Measurements from ENCODE around the gene TMEM38A.

TMEM38A gene, protein sequence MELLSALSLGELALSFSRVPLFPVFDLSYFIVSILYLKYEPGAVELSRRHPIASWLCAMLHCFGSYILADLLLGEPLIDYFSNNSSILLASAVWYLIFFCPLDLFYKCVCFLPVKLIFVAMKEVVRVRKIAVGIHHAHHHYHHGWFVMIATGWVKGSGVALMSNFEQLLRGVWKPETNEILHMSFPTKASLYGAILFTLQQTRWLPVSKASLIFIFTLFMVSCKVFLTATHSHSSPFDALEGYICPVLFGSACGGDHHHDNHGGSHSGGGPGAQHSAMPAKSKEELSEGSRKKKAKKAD

DNA sequence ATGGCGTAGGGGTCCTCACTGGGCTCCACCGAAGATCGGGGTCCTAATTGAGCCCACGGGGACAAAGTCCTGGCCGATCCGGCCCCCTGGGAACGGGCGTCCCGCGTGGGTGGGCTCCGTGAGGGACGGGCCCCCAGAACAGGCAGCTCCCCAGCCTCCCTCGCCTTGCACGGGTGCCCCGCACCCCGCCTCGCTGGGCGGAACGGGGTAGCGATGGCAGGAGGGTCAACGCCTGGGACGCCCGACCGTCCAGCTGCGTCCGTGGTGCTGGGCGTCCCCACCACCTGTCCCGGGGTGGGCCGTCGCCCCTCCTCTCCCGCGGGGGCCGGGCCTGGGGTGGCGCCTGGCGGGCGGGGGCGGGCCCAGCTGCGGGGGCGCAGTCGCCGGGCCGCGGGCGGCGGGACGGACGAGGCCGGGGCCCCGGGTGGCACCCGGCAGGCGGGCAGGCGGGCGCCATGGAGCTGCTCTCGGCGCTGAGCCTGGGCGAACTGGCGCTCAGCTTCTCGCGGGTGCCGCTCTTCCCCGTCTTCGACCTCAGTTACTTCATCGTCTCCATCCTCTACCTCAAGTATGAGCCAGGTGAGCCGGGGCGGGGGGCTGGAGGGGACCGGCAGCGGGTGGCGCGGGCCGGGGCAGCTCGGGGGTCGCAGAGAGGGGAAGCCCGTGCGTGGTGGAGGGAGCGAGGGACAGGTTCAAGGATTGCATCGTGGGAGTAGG, at the start of gene TMEM38A:
Gene TMEM38A, plus strand, starts transcription at position 377 of the 717 bp plus-strand sequence. Its CDS starts 79 bp downstream, at position 456.
- no peak for DNase-seq

DNA sequence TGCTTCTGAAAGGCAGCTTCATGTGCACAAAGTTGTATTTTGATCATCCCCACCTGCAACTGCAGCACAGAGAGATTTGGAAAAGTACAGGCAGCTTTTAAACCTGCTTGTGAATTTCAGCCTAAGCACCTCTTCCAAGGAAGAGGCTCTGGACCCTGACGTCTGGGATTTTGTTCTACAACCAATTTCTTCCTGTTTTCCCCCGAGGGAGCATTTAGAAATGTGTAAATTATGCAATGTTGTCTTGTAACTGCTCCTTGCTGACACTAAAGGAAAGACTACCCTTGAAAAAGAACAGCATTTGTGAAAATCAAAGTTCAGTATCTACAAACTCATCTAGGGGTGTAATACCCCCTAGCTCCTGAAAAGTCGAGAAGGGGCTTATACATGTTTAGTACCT, 48.3 kb upstream of the TMEM38A start:
- DNase-seq = no peak

DNA sequence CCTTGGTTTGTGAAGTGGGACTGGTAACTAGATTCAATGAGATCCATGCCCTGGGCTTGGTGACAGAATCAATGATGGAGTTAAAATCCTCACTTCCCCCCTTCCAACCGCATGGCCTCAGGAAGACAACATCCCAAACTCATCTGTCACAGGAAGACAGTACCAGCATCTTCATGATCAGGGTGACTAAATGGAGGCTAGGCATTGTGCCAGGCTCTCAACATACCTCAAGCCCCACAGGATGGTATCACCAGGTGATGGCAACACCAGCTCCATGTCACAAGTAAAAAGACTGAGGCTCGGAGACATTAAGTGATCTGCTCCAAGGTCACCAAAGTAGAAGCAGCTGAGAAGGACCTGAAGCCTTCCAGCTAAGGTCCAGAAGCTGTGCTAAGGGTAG, 47.1 kb upstream of the TMEM38A start:
- no peak for DNase-seq

DNA sequence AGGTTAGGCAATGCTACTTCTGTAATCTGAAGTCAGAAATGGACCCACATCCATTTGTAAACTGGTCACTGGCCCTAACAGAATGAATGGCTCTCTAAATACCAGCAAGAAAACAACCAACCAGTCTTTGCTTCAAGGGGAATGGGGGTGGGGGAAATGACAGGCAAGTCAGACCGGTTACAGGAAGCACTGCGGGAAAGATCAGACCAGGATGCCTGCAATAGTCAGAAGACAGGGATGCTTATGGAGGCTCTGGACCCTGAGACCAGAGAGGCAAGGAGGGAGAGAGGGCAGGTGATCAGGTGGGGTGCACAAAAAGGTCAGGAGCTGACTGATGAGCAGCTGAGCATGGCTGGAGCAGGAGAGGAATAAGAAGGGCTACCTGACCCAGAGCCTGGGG, 46.0 kb upstream of the TMEM38A start:
- DNase-seq = no peak

DNA sequence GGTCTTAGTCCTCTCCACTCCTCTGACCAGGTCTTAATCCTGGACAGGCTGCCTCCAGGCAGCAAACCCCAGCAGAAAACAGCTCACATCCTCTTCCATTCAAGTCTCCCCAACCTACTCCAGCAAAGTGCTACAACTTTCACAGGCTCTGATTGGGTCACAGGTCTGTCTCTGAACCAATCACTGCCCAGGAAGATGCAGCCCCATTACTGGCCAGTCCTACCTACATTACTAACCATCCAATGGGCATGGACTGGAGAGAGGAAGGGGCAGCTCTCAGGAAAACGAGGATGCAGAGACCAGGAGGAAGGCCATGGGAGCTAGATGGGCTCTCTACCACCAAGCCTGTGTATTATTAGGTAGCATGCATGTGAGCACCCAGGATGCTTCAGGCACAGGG, 45.1 kb upstream of the TMEM38A start:
- no peak for DNase-seq

DNA sequence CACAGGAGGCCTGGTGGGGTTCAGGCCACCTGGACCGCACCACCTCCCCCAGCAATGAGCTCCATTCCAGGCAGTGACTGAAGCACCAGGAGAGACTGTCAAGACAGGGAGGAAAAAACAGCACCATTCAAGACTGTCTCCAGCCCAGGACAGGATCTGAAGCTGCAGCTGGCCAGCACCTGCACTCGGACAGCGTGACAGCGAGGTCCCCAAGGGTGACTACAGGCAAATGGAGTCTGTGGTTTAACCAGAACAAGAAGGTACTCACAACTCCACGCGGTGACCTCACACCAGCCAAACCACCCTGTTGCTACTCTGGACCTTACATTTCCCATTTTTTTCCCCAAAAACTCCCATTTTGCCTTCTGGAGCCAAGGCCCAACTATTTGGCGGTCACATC, 42.7 kb upstream of the TMEM38A start:
- no peak for DNase-seq

DNA sequence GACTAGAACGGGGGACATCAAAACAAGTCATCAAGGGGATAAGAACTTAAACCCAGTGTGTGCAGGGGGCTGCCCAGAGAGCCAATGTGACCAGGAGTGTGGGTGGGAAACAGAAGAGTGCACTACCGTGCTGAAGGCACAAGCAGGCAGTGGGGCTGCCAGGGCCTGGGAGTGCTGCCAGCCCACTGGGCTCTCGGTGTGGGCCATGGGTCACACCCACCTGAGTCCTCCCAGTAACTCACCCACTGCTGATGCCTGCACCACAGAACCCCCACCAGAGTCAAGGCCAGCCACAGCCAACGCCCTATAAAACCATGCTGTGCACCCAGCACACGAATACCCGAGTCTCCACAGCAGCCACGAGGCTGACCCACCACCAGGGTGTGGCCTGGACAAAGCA, 41.5 kb upstream of the TMEM38A start:
- DNase-seq = no peak

DNA sequence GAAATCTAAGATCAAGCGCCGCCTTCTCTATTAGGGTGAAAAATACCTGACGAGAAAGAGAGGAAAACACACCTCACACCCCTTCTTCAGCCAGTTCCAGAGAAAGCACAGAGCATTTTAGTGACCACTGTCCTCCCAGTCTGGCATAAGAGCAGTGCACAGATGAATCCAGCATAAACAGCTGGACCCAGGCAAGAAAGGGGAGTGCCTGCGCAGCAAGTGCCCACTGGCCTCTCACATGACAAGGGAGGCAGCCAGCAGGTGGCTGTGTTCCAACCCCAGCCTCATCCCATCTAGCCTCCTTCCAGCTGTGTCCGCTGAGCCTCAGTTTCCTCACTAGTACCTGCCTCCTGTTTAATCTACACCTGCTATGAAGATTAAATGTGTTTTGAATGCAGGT, 40.9 kb upstream of the TMEM38A start:
- no peak for DNase-seq

DNA sequence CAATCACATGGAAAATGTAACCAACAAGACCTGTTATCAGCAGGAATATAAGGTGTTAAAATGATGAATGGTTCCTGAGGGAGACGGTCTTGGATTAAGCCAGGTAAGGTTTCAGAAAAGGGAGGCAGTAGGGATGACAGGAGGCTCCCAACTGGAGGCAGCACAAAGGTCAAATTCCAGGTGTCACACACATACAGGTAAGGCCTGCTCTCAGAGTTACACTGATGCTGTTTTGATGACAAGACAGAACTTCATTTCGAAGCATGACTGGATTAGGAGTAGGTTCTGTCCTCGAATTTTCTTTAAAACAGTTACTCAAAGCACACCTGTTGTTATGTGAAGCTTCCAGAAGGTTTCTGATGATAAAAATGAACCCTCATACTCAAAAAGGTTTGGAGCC, 40.4 kb upstream of the TMEM38A start:
- no peak for DNase-seq

DNA sequence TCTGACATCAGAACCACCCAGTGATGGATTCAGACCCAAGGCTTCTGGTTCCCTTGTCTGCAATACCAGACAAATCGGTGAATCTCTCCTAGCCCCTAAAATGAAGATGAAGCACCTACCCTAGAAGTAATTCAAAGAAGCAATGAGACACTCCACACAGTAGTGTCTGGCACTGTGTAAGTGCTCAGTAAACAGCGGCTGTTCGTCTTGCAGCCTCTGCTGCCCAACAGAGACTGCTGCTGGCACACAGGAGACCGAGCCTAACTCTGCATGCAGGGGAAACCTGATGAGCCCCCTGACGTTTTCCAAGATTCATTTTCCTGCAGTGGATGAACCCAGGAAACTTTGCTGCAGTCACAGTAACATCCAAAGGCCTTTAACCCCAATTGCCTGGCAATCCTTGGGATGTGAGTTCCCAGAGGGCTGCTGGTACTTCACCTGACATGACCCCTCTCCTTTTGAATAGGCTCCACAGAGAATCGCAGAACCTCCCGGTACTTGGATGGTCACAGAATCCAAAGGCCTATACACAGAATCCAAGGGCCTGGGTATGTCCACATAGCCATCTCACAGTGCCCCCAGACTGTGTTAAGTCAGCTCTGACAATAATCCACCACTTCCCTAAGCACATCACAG, 39.7 kb upstream of the TMEM38A start:
- no peak for DNase-seq

DNA sequence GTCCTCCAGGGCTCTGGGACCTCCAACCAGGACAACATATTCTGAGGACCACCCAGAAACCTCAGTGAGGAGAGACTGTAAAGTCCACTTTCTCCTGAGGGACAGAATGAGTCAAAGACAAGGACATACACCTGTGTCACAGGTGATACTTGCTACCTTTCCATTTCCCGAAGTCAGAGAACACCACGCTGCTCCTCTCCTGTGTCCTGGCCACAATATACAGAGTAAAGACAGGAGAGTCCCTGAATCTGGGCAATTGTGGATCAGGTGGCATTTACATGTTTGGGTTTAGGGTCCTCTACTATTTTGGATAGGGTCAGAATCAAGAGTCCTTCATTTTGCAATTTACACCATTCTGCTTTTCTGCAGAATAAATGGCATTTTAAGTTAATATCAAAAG, 37.9 kb upstream of the TMEM38A start:
- DNase-seq = no peak

DNA sequence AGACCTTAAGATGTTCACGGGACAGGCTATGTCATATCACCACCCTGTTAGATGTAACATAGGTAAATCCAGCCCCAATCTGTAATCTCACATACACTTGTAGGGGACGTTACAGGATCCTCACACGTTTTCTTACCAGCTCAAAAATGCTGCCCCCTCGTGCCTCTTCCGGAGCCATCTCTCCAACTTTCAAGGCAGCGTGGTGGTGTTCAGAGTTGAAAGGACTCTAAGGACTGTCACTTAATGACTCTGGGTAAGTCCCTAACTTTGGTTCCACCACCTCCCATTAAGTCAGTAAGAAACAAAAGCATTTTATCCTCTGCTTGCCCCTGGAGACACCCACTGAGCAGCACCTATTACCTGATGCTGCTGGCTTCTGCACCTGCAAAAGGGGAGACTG, 37.4 kb upstream of the TMEM38A start:
- DNase-seq = no peak

DNA sequence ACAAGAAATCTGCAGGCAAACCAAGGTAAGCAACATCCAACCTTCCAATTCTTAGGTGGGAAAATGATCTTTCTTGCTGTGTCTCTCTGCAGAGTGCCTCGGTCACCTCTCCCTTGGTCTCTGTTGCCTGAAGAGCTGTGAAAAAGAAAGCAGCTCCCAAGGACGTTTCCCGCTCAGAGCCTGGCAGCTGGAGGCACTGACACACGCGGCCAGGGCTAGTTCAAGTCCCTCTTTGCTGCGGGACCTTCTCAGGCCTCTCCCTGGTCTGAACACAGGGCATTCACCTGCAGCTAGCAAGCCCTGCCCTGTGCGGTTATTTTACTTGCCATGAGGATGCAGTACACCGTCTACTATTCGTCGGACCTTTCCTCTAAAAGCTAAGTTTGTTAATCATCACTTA, 36.7 kb upstream of the TMEM38A start:
- DNase-seq = no peak

DNA sequence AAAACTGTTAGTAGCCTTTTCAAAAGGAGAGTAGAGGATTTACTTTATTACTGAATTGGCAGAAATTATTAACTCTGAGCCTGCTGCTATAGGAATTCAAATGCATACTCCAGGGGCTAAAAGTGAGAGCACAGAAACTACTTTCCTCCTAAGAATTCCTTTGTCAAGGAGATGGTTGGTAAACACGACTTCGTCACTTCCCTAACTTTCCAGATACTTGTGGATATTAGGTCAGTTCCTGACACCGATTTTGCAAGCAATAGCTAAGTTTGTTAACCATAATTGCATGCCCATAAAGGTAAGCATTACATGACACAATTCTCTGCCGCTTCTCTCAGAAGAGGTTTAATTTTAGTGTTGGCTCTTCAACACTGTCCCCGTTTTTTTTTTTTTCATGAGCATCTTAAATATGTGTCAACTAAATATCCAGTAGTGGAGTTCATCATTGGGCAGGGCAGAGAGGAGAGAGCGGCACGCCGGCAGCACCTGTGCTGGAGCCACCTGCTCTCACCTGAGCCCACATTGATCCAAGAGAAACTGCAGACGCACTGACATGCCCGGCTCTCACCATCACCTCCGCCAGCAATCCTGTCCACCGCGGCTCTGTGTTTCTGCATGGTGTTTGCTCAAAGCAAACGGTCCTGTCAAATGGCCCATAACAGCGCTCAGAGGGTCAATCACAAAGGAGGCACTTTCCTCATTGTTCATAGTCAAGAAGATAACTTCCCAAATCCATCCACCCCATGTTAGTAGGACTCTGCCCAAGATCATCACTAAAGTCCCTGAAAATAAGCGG, 35.6 kb upstream of the TMEM38A start:
- no peak for DNase-seq

DNA sequence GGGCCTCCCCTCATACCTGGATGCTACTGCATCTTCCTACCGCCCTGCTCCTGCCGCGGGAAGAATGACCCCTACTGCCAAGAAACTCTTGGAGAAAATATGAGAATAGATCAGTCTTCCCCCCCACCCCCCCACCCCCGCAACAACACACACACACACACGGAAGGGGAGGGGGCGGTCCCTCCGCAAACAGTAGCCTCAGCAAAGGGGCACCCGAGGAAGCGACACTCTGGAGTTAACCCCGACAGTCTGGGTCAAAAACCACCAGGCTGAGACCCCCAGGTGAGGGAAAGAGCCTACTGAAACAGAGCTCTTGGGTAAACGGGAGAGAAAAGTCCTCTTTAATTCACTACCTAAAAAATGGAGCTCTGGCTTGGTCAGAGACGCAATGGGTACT, 34.1 kb upstream of the TMEM38A start:
- DNase-seq = no peak

DNA sequence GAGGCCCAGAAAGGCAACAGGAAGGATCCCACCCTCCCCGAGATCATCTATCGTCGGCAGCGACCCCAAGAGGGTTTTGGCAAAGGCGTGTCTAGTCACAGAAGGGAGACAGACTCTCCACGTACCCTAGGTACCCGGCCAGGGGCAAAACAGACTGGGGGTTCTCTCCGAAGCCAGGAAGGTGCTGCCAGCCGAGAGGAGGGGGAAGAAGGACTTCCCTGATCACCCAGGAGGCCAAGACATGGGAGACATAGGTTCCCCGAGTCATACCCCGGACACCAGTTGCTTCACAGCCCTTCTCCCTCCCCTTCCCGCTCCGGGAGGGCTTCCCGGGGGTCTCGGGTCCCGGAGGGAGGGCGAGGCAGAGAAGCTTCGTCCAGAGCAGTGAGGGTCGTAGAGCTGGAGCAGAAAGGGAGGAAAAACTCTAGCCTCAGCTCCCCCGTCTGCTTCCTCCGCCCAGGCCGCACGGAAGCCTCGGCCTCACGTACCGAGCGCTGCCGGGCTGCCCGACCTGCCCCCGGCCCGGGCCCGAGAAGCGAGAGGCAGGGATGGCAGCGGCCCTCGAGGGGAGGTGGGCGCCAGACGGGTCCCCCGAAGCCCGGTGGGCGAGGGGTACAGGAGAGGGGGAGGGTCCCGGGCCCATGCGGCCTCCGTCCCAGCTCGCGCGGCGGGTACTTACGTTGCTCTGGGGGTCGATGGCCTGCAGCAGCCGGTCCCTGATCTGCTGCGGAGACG, 33.6 kb upstream of the TMEM38A start:
- peak; percentile 37 for DNase-seq

DNA sequence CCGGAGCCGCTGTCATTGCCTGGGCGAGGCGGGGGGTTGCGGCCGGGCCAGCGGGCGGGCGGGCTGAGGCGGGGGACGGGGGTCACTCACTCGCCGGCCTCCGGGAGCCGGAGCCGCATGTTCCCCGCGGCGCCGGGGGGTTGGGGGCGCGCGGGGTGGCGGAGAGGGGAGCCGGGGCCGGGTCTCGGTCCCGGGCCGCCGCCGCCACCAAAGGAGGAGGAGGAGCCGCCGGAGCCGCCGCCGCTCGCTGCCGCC, 33.1 kb upstream of the TMEM38A start:
- DNase-seq = no peak

DNA sequence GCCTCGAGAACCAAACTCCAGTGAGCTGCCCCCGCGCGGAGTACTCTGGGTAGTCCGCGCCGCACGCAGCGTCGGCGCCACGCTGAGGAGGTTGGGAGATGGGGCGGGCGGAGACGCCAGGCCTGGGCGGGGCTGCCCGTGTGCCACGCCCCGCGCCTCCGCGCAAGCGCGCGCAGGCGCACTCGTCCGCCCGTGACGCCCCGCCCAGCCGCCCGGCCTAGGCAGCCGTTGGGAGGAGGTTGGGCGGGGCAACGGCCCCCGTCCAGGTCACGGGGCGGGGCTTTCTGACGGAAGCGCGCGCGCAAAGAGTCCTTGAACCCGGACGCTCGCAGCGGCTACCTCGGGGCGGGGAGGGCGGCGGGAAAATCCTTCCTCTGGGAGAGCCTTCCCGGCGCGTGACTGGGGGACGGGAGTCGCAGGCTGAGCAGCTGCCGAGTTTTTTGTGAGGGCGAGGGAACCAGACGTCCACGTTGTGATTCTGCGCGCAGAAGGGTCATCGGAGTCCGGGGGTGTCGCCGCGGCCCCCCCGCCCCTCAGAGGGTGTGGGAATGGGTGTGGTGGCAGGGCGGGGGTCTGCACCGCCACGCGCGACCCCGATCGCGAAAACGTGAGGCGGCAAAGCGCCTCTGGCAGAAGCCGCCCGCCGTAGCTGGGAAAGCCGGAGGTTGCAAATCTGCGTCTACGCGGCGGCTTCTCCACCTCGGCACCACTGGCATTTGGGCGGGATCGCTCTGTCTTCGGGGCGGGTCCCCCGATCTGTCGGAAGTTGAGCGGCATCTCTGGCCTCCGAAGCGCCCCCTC, 32.6 kb upstream of the TMEM38A start, which contains the start of gene MED26:
Gene MED26, minus strand, starts transcription at position 22 of the 801 bp plus-strand sequence. CDS start 261 bp downstream, outside the sequence.
- peak; percentile 98 for DNase-seq

DNA sequence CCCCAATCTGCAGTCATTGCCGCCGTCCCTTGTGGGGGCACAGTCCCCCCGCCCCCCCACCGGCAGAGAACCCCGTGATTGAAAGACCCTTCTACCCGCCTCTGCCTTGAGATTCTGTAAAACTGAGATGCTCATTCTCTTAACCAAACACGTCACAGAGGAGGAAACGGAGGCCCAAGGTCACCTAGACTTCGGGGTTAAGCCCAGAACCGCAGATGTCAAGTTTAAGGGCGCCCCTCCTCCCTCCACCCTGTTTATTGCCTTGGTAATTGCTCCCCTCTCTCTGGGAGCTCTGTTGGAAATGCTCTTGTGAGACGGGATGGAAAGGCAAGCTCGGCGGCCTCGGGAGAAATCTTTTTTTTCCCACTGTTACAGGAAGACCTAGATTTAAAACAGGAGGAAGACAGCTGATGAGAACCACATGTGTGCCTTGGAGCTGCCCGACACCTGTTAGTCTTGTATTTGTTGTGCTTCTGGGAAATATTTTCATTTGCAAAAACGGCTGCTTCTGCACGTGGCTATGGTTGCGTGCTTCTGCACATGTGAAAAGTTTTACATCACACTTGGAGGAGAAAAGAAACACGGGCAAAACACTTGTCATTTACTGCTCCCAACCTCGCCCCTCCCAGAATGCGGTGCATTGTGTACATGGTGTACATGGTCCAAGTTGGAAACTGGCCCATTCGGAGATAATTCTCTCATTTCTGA, 31.8 kb upstream of the TMEM38A start:
- peak; percentile 70 for DNase-seq

DNA sequence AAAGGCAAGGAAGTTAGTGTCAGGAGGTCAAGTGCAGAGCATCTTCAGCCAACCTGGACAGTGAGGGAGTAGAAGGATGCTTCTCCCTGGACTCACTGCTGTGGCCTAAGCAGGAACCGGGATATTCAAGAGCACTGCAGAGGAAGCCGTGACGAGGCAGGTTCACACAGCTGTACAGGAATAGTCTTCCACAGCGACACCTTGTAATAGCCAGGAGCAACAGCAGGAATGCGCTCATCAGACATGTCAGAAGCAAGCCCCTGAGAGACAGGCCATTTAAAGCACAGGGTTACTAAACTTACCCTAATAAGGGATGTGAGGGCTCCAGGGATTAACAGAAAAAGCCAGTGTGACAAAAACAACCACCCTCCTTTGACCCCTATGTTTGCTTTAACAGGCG, 29.5 kb upstream of the TMEM38A start:
- DNase-seq = no peak

DNA sequence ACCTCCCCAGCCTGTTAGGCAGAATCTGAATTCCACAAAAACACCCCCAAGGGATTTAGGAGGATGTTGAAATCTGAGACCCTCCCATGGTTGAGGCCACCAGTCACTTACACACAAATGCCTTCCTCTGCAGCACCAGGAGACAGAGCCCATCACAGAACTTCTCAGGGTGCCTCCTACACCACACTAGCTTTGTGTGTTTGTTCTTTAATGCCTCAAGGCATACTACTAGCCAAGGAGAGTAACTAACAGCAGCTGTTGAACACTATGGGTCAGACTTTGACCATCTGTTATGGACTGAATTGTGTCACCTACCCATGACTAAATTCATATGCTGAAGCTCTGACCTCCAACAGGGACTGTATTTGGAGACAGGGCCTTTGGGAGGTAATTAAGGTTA, 23.4 kb upstream of the TMEM38A start:
- no peak for DNase-seq

Data from OCI-M1 (cell line).